DOHH2 (cell line): ENCODE data around the gene SCRG1.

Experiments
- H3F3A ChIP-seq: fragments of 200-600 bp; sonication (generic), shearing (Covaris generic); 2 replicates; pipeline ENCODE4 v1.6.0; 2016; ENCODE audit warnings: antibody characterized with exemption, mild to moderate bottlenecking; ENCODE audit not compliant: control insufficient read depth, insufficient read depth
- H3K27ac ChIP-seq: fragments of 200-600 bp; sonication (generic); 2 replicates; pipeline ENCODE4 v1.5.1; 2014; ENCODE audit warnings: low read depth, mild to moderate bottlenecking, low read length, moderate library complexity
- H3K27me3 ChIP-seq: fragments of 200-600 bp; sonication (generic); 2 replicates; pipeline ENCODE4 v1.6.1; 2014; ENCODE audit warnings: mild to moderate bottlenecking, low read length, mixed read lengths; ENCODE audit not compliant: control insufficient read depth
- H3K36me3 ChIP-seq: fragments of 200-600 bp; sonication (generic); 2 replicates; pipeline ENCODE4 v1.6.1; 2014; ENCODE audit warnings: mild to moderate bottlenecking, low read length, moderate library complexity, mixed read lengths; ENCODE audit not compliant: control insufficient read depth
- H3K4me1 ChIP-seq: fragments of 200-600 bp; sonication (generic); 2 replicates; pipeline ENCODE4 v1.6.1; 2014; ENCODE audit warnings: mild to moderate bottlenecking, low read length, mixed read lengths; ENCODE audit not compliant: control insufficient read depth
- H3K4me2 ChIP-seq: fragments of 200-600 bp; sonication (generic); 2 replicates; pipeline ENCODE4 v1.6.0; 2014; ENCODE audit warnings: mild to moderate bottlenecking, low read length, moderate library complexity
- H3K4me3 ChIP-seq: fragments of 200-600 bp; sonication (generic); 2 replicates; pipeline ENCODE4 v1.5.1; 2014; ENCODE audit warnings: mild to moderate bottlenecking, low read length, mixed read lengths
- H3K79me2 ChIP-seq: fragments of 200-600 bp; sonication (generic); 2 replicates; pipeline ENCODE4 v1.6.1; 2014; ENCODE audit warnings: mild to moderate bottlenecking, low read length, mixed read lengths; ENCODE audit not compliant: control insufficient read depth
- H3K9me2 ChIP-seq: fragments of 200-600 bp; sonication (generic); replicated peaks from 2 replicates; pipeline ENCODE4 v1.6.1; 2014; ENCODE audit warnings: mild to moderate bottlenecking, low read length, mixed read lengths; ENCODE audit not compliant: control insufficient read depth
- H3K9me3 ChIP-seq: fragments of 200-600 bp; sonication (generic); 2 replicates; pipeline ENCODE4 v1.6.1; 2014; ENCODE audit warnings: antibody characterized with exemption, low read length, mixed read lengths; ENCODE audit not compliant: control insufficient read depth, insufficient read depth
- H4K20me1 ChIP-seq: fragments of 200-600 bp; sonication (generic); 2 replicates; pipeline ENCODE4 v1.6.0; 2014; ENCODE audit warnings: low read depth, mild to moderate bottlenecking, antibody characterized with exemption, low read length, moderate library complexity; ENCODE audit not compliant: control insufficient read depth, insufficient read depth
- CTCF ChIP-seq: fragments of 200-600 bp; sonication (generic); IDR thresholded peaks from one replicate; pipeline ENCODE4 v1.5.1; 2014; ENCODE audit warnings: antibody characterized with exemption, mild to moderate bottlenecking, low read depth, low read length; ENCODE audit not compliant: poor library complexity, severe bottlenecking
- EZH2phosphoT487 ChIP-seq: fragments of 200-600 bp; sonication (generic); IDR thresholded peaks from 2 replicates; pipeline ENCODE4 v1.6.1; 2017; ENCODE audit warnings: borderline replicate concordance, mild to moderate bottlenecking, antibody characterized with exemption, low read length, moderate library complexity, mixed read lengths

SCRG1 gene

DNA sequence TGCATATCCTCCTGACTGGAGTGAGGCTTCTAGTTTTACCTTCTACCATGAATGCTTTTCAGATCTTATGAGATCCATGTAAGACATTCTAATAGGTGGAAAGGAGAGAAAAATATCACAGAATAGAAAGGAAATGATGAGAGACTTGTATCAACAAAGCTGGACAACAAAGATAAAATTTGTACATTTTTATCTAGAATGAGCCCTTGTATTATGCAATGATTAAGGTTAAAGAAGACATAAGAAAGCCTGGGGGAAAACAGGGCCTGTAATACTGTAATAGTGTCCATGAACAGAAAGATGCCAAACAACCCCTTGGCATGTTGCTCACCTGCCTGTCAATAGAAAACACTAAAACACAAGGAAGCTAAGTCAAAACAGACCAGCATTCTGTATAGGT, 44.2 kb upstream of the SCRG1 start:
- Histone ChIP-seq H3K36me3 (no peaks in the 10 kb centered on the region), H3F3A (no peaks in the 10 kb centered on the region), H3K9me3 (no peaks in the 10 kb centered on the region), H3K79me2 (no peaks in the 10 kb centered on the region), H3K4me1 (peaks cover 26% of the 10 kb centered on the region), H3K4me3 (no peak overlapping the region), H3K9me2 (no peaks in the 10 kb centered on the region), H4K20me1 (no peaks in the 10 kb centered on the region), H3K27me3 (no peaks in the 10 kb centered on the region), H3K27ac (no peak overlapping the region), H3K4me2 (no peak overlapping the region)
- TF ChIP-seq EZH2phosphoT487 (no peak), CTCF (no peak)

- Histone ChIP-seq H3K4me1 (peaks cover 19% of the 10 kb centered on the region), H3K27ac (no peak overlapping the region), H3K79me2 (no peaks in the 10 kb centered on the region), H4K20me1 (no peaks in the 10 kb centered on the region), H3K27me3 (no peaks in the 10 kb centered on the region), H3K4me3 (no peak overlapping the region), H3F3A (no peaks in the 10 kb centered on the region), H3K9me2 (no peaks in the 10 kb centered on the region), H3K4me2 (no peak overlapping the region), H3K9me3 (no peaks in the 10 kb centered on the region), H3K36me3 (no peaks in the 10 kb centered on the region)
- TF ChIP-seq CTCF, result no peak
Observed at GRCh38 chr4:173442223-173442932, 43.5 kb upstream of the SCRG1 start.

- no peaks in the 10 kb centered on the region for H3K36me3 ChIP-seq
- no peaks in the 10 kb centered on the region for H3K9me3 ChIP-seq
- no peak overlapping the region for H3K4me2 ChIP-seq
- TF ChIP-seq CTCF (no peak), EZH2phosphoT487 (no peak)
- no peaks in the 10 kb centered on the region for H4K20me1 ChIP-seq
- no peaks in the 10 kb centered on the region for H3K79me2 ChIP-seq
- H3K9me2 ChIP-seq, result no peaks in the 10 kb centered on the region
- H3K27ac ChIP-seq, result no peak overlapping the region
- H3F3A ChIP-seq, result no peaks in the 10 kb centered on the region
- H3K4me1 ChIP-seq, result peaks cover 4% of the 10 kb centered on the region
- no peak overlapping the region for H3K4me3 ChIP-seq
- H3K27me3 ChIP-seq, result no peaks in the 10 kb centered on the region
Observed at GRCh38 chr4:173440888-173441287, 42.0 kb upstream of the SCRG1 start.
